ENCODE results near the gene OSBPL10.

- TF ChIP-seq, protein P1, sequence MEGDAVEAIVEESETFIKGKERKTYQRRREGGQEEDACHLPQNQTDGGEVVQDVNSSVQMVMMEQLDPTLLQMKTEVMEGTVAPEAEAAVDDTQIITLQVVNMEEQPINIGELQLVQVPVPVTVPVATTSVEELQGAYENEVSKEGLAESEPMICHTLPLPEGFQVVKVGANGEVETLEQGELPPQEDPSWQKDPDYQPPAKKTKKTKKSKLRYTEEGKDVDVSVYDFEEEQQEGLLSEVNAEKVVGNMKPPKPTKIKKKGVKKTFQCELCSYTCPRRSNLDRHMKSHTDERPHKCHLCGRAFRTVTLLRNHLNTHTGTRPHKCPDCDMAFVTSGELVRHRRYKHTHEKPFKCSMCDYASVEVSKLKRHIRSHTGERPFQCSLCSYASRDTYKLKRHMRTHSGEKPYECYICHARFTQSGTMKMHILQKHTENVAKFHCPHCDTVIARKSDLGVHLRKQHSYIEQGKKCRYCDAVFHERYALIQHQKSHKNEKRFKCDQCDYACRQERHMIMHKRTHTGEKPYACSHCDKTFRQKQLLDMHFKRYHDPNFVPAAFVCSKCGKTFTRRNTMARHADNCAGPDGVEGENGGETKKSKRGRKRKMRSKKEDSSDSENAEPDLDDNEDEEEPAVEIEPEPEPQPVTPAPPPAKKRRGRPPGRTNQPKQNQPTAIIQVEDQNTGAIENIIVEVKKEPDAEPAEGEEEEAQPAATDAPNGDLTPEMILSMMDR (IDR thresholded peaks at IDR 0.05) = no peak
- TF ChIP-seq POLR2AphosphoS5 (IDR thresholded peaks at IDR 0.05) (no peak), POLR2A (IDR thresholded peaks at IDR 0.05) (no peak)
Measured at GRCh38 chr3:31707286-31707685, 273.8 kb downstream of the OSBPL10 start.

All from prostate gland (tissue), 2 donors.